Fibroblast of pulmonary artery (primary cell): Measurements from ENCODE around the gene PRF1.

Experiments used
- DNase-seq: peaks from one replicate; pipeline ENCODE4 v3.0.0-alpha.2; 2010; ENCODE audit warnings: low read depth
- H3K4me3 ChIP-seq: replicated peaks from 2 replicates; pipeline ENCODE4 v1.5.1; 2011; ENCODE audit warnings: low read depth, mild to moderate bottlenecking, control low read depth, low read length, moderate library complexity
- CTCF ChIP-seq: IDR thresholded peaks from 2 replicates; pipeline ENCODE4 v1.5.1; 2011; ENCODE audit warnings: mild to moderate bottlenecking, control low read depth, low read length, inconsistent platforms; ENCODE audit errors: missing control alignments

Gene PRF1

GRCh38 chr10:70592746-70593512 lies 9.6 kb downstream of the PRF1 start:
- no peak overlapping the region for H3K4me3 ChIP-seq
- no peak for DNase-seq
- TF ChIP-seq CTCF: no peak

GRCh38 chr10:70592186-70592735 lies 10.3 kb downstream of the PRF1 start:
- no peak for TF ChIP-seq CTCF
- no peak overlapping the region for H3K4me3 ChIP-seq
- DNase-seq: no peak

- TF ChIP-seq CTCF: no peak
- no peak for DNase-seq
- H3K4me3 ChIP-seq: no peak overlapping the region
These were observed 11.7 kb downstream of the PRF1 start for GRCh38 chr10:70590655-70591416.

- H3K4me3 ChIP-seq: no peak overlapping the region
- TF ChIP-seq CTCF: no peak
- peak; percentile 76 for DNase-seq
These were observed 12.5 kb downstream of the PRF1 start for GRCh38 chr10:70589762-70590654.

GRCh38 chr10:70588859-70589570 lies 13.5 kb downstream of the PRF1 start:
- H3K4me3 ChIP-seq: no peak overlapping the region
- no peak for DNase-seq
- TF ChIP-seq CTCF: no peak

- TF ChIP-seq CTCF: no peak
- no peak overlapping the region for H3K4me3 ChIP-seq
- DNase-seq: no peak
These were observed 14.3 kb downstream of the PRF1 start for GRCh38 chr10:70588255-70588654.
